K562 (cell line): ENCODE data around the gene DNAAF3. TPM values are rescaled to one million over a fixed set of nuclear protein-coding genes. Genes with fewer than 3 reads are reported as not detected.

Experiments
- HDAC1 ChIP-seq, 2 experiments: fragments of 450-650 bp; IDR thresholded peaks; 2 replicates each; pipeline ENCODE4 v1.6.1; 2016 to 2017; ENCODE audit warnings: inconsistent platforms in 1 of 2, mild to moderate bottlenecking in 1 of 2, moderate library complexity in 1 of 2
- HDAC6 ChIP-seq: IDR thresholded peaks from 2 replicates; pipeline ENCODE4 v1.6.1; 2012; ENCODE audit warnings: low read depth, mild to moderate bottlenecking, control low read depth, inconsistent platforms, low read length, moderate library complexity
- LCOR ChIP-seq: sonication (generic); formaldehyde crosslinking; IDR thresholded peaks from 2 replicates; pipeline ENCODE4 v1.8.0; 2022; ENCODE audit warnings: mild to moderate bottlenecking, missing genetic modification reagents
- MTA1 ChIP-seq: fragments of 450-650 bp; IDR thresholded peaks from 2 replicates; pipeline ENCODE4 v1.6.1; 2017; ENCODE audit warnings: borderline replicate concordance
- polyA plus RNA-seq, 8 experiments: library from polyadenylated mRNA; depleted of rRNA in 4 of 8; stranded (reverse) in 5 of 8; unstranded in 3 of 8; fragments of >200 nt; fragmentation: Nextera tagmentation in 2 of 8; fragmentation: Illumina TruSeq in 1 of 8; extraction: Ambion mirVana in 2 of 8; extraction: Trizol in 1 of 8; gene quantifications; 2 replicates each; pipeline versions ENCODE4 v1.2.1 to v1.2.3, GENCODE V29; 2011 to 2014; ENCODE audit warnings: inconsistent platforms in 1 of 8, missing spikeins in 1 of 8
- total RNA-seq, 7 experiments: library from RNA; depleted of rRNA in 6 of 7; stranded (reverse); fragments of >200 nt in 6 of 7; fragmentation: Illumina TruSeq in 2 of 7; extraction: Trizol in 2 of 7; gene quantifications; 2 replicates each; pipeline versions ENCODE4 v1.2.1 to v1.2.3, GENCODE V29; 2011 to 2021; ENCODE audit warnings: low replicate concordance in 1 of 7
- TF ChIP-seq, protein P1 (sequence below), 2 experiments: fragments of 450-650 bp in 1 of 2; sonication (generic) in 1 of 2; formaldehyde crosslinking in 1 of 2; IDR thresholded peaks; 2 replicates each; pipeline versions ENCODE4 v1.7.1 to v1.9.0; 2016 to 2022; ENCODE audit warnings: inconsistent platforms in 1 of 2, mild to moderate bottlenecking in 1 of 2, missing genetic modification reagents in 1 of 2
- TF ChIP-seq, protein P2 (sequence below), 2 experiments: fragments of 200-800 bp in 1 of 2; sonication (Bioruptor generic) in 1 of 2; sonication (generic) in 1 of 2; formaldehyde crosslinking in 1 of 2; IDR thresholded peaks in 1 of 2; conservative IDR thresholded peaks in 1 of 2; 2 replicates each; pipeline versions ENCODE4 v1.5.0 to v1.6.1; 2016 to 2020; ENCODE audit warnings: missing compliant biosample characterization in 1 of 2, missing genetic modification characterization in 1 of 2, missing genetic modification reagents in 1 of 2

Gene DNAAF3
- total and polyA plus RNA-seq, 9 of the 15 experiments (the other 6 are each of a cell fraction or from before 2014, with no cell fraction given), result 21.6 to 61.5 (median 43.0) TPM

DNA sequence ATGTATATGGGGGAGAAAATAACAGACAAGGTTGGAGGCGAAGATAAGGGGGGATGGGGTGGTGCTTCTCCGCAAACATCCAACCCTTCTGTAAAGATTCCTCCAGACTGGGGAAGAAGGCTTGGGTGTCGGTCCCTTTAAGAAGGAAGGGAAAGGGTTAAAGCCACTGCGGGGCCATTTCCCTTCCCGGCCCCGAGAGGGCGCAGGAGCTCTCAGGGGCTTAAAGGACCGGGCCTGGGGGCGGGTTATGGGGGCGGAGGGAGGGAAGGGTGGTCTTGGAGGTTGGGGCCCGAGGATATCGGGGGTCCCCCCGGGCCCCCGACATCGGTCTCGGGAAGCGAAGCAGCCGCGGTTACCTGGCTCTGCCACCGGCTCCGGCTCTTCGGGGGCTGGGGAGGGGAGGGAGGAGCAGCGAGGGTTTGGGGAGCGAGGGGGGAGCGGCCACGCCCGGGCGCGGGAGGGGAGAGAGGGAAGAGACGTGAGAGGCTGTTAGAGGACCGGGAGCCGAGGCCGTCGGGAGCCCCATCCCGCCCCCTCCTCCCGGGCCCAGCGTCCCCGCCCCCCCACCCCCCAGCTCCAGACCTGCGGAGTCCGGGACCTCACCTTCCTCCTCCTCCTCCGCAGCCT, 20.2 kb downstream of the DNAAF3 start (continued):
- TF ChIP-seq, protein P1, sequence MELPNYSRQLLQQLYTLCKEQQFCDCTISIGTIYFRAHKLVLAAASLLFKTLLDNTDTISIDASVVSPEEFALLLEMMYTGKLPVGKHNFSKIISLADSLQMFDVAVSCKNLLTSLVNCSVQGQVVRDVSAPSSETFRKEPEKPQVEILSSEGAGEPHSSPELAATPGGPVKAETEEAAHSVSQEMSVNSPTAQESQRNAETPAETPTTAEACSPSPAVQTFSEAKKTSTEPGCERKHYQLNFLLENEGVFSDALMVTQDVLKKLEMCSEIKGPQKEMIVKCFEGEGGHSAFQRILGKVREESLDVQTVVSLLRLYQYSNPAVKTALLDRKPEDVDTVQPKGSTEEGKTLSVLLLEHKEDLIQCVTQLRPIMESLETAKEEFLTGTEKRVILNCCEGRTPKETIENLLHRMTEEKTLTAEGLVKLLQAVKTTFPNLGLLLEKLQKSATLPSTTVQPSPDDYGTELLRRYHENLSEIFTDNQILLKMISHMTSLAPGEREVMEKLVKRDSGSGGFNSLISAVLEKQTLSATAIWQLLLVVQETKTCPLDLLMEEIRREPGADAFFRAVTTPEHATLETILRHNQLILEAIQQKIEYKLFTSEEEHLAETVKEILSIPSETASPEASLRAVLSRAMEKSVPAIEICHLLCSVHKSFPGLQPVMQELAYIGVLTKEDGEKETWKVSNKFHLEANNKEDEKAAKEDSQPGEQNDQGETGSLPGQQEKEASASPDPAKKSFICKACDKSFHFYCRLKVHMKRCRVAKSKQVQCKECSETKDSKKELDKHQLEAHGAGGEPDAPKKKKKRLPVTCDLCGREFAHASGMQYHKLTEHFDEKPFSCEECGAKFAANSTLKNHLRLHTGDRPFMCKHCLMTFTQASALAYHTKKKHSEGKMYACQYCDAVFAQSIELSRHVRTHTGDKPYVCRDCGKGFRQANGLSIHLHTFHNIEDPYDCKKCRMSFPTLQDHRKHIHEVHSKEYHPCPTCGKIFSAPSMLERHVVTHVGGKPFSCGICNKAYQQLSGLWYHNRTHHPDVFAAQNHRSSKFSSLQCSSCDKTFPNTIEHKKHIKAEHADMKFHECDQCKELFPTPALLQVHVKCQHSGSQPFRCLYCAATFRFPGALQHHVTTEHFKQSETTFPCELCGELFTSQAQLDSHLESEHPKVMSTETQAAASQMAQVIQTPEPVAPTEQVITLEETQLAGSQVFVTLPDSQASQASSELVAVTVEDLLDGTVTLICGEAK (IDR thresholded peaks at IDR 0.05), result no peak; the same call in 1 of the 2 replicates
- TF ChIP-seq, protein P1 (CRISPR knock-in tag; IDR thresholded peaks at IDR 0.05), result no peak
- TF ChIP-seq HDAC6 (no peak), MTA1 (peak; percentile 71), HDAC1 (IDR thresholded peaks at IDR 0.05) (peak in 1 of 2 experiments; percentile 38; a peak in 2 of 4 replicates), LCOR (CRISPR knock-in tag) (0 out of 2 replicates have a peak, but pooled peaks have one; percentile 31)
- TF ChIP-seq, protein P2, sequence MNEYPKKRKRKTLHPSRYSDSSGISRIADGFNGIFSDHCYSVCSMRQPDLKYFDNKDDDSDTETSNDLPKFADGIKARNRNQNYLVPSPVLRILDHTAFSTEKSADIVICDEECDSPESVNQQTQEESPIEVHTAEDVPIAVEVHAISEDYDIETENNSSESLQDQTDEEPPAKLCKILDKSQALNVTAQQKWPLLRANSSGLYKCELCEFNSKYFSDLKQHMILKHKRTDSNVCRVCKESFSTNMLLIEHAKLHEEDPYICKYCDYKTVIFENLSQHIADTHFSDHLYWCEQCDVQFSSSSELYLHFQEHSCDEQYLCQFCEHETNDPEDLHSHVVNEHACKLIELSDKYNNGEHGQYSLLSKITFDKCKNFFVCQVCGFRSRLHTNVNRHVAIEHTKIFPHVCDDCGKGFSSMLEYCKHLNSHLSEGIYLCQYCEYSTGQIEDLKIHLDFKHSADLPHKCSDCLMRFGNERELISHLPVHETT (CRISPR knock-in tag; conservative IDR thresholded peaks at IDR 0.05 in 1 of 2, IDR thresholded peaks at IDR 0.05 in 1 of 2), result peak in 1 of 2 experiments; percentile 49; a peak in 1 of 4 replicates
